Measurements from ENCODE around the gene AFTPH.
A peak's percentile ranks its signal among the peaks of the same experiment; 100 is the strongest.

The AFTPH gene, protein sequence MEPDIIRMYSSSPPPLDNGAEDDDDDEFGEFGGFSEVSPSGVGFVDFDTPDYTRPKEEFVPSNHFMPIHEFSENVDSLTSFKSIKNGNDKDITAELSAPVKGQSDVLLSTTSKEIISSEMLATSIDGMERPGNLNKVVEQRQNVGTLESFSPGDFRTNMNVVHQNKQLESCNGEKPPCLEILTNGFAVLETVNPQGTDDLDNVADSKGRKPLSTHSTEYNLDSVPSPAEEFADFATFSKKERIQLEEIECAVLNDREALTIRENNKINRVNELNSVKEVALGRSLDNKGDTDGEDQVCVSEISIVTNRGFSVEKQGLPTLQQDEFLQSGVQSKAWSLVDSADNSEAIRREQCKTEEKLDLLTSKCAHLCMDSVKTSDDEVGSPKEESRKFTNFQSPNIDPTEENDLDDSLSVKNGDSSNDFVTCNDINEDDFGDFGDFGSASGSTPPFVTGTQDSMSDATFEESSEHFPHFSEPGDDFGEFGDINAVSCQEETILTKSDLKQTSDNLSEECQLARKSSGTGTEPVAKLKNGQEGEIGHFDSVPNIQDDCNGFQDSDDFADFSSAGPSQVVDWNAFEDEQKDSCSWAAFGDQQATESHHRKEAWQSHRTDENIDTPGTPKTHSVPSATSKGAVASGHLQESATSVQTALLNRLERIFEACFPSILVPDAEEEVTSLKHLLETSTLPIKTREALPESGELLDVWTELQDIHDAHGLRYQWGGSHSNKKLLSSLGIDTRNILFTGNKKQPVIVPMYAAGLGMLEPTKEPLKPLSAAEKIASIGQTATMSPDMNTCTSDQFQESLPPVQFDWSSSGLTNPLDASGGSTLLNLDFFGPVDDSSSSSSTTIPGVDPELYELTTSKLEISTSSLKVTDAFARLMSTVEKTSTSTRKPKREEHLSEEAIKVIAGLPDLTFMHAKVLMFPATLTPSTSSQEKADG

DNA sequence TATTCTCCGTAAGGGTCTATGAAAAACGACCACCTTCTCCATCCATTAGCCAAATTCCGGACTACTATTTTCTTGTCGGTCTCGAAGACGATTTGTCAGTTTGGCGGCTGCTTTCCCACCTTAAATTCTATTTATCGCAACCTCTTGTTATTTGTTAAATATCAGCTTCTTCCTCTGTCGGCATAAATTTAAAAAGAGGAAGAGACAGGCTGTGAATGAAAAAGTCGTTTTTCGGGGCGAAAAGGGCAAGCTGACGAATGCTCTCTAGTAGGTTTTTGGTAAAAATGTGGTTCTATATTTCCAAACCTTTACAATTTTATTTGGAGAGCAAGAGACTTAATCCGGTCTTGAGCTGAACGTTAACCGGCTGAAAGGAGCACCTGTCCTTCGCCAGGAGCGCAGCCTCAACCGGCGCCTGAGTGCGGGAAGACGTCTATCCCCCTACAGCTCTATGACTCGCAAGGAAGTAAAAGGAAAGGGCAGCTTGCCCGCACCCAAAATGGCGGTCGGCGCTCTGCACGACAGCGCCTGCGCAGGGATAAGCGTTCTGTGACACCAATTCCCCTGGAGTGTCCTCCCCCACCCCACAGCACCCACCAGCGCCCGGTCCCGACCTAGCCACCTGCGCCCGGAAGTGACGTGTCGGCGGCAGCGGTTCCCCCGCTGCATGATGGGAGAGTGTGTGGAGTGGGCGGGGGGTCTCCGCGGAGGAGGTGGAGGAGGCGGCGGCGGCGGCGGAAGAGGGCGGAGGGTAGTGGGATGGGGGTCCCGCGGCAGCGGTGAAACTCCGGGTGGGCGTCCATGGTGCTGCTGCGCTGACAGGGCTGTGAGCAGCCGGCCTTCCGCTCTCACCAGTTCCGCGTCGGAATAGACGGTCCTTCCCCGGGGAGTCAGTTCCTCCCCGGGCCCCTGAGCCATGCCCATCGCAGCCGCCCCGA, at the start of gene AFTPH:
AFTPH (plus strand) TSS at position 663 of the 938 bp plus-strand sequence. CDS start 27,147 bp downstream, outside the sequence.
- peak; percentile 100 for DNase-seq

DNA sequence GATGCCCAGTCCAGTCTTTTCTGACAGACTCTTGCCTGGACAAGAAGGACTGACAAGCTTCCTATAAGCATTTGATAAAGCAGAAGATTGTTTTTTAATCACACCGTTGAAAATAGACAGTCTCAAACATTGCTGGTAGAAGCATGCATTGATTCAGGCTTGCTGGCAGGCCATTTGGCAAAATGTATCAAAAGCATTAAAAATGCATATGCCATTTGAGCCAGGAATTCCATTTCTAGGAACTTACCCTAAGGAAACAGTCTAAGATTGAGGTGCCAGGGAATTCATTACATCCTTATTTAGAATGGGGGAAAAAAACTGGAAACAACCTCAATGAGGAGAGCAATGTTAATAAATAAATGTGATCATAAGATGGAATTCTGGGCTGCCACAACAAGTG, 49.5 kb upstream of the AFTPH start:
- no peak for DNase-seq

DNA sequence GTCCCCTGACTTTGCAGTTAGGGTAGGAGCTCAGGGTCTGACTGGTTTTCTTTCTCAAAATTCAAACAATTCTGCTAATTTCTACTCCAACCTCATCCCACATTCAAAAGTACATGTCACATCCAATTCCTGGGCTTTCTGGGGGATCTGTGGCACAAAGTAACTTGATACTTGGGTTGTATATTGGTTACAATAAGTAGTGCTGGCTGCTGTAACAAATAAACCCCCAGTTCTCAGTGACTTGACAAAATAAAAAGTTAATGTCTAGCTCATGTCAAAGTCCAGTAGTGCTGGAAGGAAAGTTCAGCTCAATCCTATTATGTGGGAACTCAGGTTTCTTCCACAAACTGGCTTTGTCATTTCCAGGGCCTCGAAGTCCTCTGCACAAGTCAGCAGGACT, 47.1 kb upstream of the AFTPH start:
- no peak for DNase-seq

DNA sequence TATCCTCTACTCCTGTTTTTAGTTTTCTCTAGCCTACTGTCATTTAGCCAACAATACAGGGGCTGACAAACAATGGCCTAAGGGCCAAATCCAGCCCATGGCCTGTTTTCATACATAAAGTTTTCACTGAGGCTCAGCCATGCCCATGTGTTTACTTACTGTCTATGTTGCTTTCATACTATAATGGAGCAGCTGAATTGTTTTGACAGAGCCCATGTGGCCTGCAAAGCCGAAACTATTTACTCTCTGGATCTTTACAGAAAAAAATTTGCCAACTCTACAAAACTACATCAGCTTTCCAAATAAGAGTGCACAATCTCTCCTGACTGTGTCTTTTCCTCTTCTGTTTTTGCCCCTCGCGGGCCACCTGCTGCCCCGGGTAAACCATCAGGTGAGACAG, 46.1 kb upstream of the AFTPH start:
- DNase-seq, result no peak

DNA sequence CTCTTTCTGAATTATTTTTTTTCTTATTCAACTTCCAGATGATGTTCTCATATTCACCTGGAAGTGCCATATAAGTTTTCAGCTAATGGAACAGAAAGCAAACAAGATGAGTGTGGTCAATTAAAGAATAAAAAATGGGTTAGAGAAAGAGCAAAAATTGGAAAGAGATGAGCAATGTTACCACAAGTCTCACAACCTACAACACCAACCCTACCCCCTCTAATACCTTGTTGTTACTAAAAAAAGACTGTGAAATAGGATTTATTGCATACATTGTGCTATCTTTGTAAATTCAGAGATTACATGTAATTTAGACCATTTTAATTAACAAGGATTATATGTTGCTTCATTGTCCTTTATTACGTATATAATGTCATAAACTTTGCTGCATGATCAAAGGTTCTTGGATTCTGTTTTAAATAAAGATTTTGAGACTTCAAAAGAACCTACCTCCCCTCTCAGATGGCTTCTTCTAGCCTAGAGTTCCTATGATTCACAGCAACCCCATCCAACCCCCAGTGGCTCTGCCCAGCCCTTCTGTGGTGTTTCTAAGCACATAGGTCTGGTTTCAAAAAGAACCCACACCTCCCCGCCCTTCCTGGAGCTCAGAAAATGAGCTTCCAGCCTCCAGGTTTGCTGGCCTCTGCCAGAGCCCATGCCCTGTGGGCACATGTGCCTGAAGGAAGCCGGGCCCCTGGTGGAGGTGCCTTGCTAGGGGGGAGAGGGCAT, 45.5 kb upstream of the AFTPH start:
- DNase-seq, result no peak

DNA sequence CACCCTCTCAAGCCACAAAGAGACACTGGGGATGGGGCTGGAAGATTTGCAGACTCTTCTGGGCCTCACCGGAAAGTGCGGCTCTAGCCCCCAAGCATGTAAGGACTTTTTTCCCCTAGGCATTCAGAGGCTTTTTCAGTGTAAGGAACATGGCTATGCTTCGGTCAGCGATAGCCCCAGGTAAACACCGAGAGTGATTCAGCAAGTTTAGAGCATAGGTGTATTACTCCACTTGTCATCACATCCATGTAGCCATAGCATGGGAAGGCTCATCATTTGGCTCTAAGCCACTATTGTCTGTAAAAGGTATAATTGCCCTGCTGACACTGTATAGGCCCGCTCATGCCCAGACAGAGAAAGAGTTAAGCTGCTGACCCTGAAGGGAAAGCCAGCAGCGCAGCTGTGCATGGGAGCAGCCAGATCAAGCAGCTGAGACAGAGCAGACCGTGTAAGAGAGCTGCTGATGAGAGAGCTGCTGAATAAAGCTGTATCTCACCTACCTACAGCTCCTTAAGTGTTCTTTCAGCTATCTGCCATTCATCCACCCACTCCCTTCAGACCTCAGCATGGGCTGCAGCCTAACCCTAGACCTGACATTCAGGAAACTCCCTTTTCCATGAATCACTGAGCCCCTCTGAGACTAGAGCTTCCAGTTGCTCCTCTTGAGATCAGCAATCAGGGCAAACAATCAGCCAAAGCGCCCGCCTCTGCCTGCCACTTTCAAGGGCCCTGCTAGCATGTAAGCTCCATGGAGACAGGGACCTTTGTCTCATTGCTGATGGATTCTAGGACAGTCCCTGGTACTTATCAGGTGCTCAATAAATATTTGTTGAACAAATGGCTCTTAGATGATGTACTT, 44.6 kb upstream of the AFTPH start:
- DNase-seq, result no peak

DNA sequence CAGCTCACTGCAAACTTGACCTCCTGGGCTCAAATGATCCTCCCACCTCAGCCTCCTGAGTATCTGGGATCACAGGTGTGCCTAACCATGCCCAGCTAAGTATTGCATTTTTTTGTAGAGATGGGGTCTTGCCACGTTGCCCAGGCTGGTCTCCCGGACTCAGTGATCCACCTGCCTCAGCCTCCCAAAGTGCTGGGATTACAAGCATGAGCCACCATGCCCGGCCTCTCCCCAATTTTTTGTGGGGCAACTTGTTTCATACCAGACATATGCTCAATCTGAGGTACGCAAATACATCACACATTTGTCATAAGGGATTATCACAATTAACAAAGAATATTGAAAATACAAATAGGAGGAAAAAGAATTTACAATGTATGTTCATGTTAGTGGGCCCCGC, 42.5 kb upstream of the AFTPH start:
- DNase-seq, result no peak

DNA sequence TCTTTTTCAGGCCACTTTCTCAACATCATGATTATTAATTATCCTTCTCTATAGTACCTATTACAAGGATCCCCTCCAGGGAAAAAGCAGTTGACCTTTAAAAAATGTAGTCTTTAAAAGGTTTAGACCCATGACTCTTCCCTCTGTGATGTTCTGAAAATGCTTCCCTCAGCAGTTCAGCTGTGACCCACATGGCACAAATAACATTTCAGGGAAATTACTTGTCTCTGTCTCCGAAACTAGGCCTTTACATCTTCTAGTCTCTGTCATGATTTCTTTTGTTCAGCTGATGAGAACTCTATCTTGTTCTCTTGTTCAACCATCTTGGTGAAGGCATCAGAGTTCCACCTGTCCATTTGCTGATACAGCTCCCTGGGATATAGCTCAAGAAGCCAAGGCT, 41.9 kb upstream of the AFTPH start:
- DNase-seq, result no peak

DNA sequence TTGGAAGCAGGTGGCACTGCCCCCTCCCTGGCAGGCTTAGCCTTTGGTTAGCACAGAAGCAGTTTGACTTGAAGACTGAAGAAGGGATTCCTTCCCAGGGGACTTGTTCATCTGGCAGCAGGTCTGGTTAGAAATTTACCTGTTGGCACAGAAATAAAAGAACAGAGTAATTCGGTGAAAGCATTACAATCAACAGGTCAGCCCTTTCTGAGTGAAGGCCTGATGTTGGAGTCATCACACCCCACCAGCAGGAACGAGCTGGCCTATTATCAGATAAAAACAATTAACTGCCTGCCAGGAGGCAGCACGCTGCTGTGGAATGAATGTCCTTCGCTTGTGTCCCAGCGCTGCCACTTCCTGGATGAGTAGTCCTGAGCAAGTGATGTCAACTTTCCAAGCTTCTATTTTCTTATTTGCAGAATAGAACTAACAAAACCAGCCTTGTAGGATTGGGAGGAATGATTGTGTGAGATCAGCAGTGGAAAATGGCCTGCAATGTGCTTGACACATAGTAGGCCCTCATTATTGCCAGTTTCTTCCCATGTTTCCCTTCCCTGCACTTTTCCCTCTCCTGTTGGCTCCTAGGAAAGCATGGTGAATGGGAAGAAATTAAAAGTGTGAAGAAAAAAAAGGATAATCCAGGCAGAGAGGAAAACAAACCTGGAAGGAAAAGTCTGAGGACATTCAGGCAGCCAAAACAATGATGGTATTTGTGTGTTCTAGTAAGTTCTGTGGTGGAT, 41.2 kb upstream of the AFTPH start:
- no peak for DNase-seq

DNA sequence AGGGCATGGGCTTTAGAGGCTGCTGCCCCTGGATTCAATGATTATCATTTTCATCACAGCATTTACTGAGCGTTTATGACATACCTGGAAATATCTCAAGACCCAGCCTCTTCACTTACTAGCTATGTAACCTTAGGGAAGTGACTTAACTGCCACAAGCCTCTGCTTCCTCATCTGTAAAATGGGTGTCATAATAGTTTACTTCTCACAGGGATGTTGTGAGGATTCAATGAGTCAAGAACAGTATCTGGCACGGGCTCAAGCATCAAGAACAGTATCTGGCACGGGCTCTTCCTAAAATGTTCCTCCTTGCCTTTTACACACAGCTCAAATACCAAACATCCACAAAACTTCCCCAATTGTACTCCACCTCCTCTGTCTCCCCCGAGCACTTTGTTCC, 38.8 kb upstream of the AFTPH start:
- DNase-seq, result no peak

DNA sequence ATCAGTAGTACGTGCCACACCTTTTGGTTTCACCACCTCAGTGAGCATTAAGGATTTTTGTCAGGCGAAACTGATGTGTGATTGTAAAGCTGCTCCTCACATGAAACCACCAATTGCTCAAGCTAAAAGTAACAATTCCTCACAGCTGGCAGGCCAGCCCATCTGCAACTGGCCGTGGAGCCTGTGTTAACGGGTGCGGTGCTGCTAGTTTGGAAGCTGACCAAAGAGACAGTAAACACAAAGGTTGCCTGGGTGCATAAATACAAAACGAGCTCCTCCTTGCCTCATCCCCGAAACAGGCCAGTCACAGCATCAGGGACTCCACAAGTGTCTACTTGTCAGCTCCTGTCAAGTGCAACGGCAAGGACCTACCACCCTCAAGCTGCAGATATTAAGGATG, 38.2 kb upstream of the AFTPH start:
- DNase-seq, result no peak

DNA sequence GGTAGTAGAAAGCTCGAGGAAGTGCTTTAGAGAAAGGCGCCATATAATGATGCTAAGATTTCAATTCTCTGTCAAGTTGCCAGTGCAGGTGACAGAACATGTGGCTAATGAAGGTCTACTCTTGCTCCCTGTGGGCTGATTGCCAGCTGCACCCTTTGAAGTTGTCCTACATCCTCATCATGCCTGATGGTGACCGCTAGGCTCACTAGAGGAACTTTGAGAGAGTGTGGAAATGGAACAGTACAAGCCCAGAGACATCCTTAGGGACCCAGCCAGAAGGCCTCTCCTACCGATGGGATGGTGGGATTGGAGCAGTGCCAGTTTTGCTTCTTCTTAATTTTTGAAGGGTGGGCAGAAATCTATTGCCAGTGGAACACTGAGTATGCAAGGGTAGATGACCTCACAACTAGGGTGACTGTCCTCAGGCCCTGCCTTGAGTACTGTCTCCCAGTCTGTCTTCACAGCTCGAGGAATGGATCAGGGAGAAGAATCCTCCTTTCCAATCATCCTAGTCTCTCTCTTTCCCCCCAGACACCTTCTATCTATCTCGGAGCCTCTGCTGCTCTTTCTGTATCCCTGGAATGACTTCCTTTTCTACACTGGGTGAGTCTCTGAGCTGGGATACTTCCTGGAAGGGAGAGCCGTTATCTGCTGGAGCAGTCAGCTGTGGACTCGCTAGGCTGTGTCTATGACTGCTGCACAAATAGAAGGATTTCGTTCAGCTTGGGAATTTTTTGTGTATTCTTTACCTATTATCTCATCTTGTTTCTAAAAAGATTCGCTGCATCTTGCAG, 36.7 kb upstream of the AFTPH start:
- no peak for DNase-seq

DNA sequence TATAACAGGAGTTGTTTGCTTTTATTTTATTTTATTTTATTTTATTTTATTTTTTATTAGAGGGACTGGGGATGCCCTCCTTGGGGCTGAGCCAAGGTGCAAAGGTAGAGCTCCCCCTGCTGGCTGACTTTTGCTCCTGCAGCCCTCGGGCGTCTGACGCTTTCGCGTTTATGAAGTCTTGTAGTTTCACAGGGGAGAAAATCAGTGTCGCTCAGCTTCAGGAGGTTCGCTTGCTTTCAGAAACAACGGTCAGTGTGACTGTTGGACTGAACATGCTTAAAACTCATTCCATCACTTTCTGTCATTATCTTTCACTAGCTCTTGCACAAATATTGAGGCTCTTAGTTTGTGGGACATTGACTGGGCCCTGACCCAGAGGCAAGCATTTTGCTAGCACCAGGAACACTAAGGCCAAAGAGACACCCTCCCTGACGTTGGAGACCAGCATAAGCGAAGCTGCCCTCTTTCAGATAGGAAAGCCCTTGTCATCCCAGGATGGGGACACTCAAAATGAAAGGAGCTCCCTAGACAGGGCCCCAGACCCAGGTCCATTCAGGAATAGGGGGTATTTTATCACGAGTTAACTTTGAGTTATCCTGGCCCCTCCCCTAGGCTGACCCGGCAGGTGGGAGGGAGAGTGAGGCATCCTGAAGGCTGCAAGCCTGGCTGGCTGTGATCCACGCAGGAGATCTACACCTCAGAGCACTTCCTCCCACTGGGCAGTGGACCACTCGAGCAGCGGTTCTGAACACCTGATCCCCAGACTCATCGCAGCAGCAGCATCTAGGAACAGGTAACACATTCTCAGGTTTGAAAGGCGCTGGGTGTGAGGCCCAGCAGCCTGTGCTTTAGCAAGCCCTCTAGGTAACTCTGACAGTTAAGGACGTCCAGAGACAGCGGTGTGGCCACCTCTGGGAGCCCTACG, 35.8 kb upstream of the AFTPH start:
- DNase-seq, result peak; percentile 82

DNA sequence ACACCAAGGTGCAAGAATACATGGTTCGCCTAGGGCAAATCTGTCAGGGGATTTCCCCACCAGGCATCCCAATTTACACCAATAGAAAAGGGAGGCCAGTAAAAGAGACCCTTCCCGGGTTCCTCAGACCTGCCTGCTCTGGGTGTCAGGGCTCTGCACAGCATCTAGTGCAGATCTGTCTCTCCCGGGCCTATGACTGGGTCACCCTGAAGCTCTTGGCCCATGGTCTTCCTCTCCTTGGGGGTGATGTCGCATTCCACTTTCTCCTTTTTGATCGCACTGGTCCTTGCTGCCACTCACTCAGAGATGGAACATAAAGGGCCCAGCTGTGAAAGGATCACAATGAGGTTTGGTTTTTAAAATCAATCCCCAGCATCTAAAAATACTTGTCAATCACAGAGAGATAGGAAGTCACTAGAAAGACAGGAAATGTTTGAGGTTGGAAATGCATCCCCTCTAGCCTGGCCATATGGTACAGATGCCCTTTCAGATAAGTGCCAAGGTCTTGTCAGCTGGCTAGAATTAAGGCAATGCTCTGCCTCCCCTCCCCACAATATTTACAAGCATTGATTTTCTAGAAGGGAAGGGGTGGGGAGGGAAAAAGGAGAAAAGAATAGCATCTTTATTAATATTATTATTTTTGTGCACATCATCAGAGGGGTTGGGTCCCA, 34.9 kb upstream of the AFTPH start:
- no peak for DNase-seq

DNA sequence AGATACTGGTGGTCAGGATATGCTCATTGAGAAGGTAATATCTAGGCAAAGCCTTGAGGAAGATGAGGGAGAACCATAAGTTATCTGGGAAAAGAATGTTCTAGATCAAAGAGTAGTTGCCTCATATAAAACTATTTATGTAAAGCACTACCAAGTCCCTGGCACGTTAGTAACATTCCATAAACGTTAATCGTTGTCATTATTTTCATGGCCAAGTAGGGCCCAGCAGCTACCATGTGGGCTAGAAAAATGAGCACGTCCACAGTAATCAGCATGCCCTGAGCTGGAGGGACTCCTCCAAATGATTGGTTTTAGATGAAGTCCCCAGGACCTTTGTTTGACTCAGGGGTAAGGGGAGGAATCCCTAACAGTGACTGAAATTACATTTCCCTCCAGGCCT, 32.7 kb upstream of the AFTPH start:
- no peak for DNase-seq

DNA sequence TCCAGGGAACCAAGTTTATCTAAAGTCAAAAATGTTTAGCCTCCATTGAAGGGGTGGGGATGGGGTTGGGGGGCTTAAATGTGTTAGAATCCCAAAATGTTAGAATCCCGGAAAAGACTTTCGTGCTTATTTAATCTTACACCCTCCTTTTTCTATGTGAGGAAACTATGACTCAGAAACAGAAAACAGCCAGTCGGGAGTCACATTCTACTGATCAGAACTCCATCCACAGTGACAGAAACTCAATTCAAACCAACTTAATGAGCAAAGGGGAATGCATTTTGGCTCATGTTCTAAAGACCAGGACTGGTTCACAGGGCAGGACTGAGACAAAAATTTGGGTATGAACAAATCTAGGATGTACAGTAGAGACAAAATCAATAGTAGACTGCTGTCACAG, 31.9 kb upstream of the AFTPH start:
- DNase-seq, result no peak

DNA sequence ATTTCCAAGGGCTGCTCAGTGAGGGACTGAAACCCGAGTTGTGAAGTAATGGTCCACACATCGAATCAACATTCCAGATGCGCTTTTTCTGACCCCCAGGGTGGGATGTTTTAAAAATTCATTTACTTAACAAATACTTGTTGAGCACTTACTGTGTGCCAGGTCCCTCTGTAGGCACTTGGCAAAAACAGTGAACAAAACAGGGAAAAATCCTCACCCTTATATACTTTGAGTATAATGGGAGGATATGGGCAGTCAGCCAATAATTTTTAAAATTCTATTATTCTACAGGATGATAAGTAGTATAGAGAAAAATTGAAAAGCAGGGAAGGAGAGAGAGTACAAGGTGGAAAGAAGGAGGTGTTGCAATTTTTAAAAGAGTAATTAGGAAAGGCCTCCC, 31.3 kb upstream of the AFTPH start:
- DNase-seq, result no peak

DNA sequence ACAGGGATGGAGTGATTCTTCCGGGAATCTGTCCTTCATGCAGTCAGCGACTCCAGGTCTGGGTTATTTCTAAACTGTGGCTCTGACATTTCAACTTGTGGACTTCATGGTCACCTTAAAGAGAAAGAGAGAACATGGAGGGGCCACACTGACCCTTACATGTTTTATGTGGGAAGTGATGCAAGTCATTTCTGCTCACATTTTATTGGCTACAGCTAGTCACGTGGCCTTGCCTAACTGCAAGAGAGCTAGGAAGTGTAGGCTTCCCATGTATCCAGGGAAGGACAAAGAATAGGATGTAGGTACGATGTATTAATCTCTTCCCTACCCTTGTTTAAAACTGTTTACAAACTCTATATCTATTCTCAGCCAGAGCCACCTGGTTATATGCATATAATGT, 30.3 kb upstream of the AFTPH start:
- no peak for DNase-seq

Data from activated naive CD4-positive, alpha-beta T cell treated with Interleukin-2 at 50 U/mL for 16 hours (primary cell).